SJCRH30 (cell line): Measurements from ENCODE around the gene CACNA1B. TPM values are rescaled to one million over a fixed set of nuclear protein-coding genes. Genes with fewer than 3 reads are reported as not detected.
A peak's percentile ranks its signal among the peaks of the same experiment; 100 is the strongest.
"Not testable (repeated sequence)": the region's sequence is repeated elsewhere in the genome, so short reads cannot be mapped to it uniquely, and the experiment has no call there.

Experiments used
- DNase-seq, 2 experiments: peaks; one replicate each; pipeline ENCODE4 v3.0.0-alpha.2; 2015 to 2020
- H3K27ac ChIP-seq: fragments of 250-450 bp; sonication (Bioruptor Pico); 2 replicates; pipeline ENCODE4 v1.5.1; 2020; ENCODE audit warnings: mild to moderate bottlenecking, moderate library complexity
- H3K27me3 ChIP-seq: fragments of 250-450 bp; sonication (Bioruptor Pico); 2 replicates; pipeline ENCODE4 v1.5.1; 2020; ENCODE audit warnings: mild to moderate bottlenecking, moderate library complexity
- H3K36me3 ChIP-seq: fragments of 250-450 bp; sonication (Bioruptor Pico); 2 replicates; pipeline ENCODE4 v1.5.1; 2020; ENCODE audit warnings: mild to moderate bottlenecking, moderate library complexity
- H3K4me1 ChIP-seq: fragments of 250-450 bp; sonication (Bioruptor Pico); 2 replicates; pipeline ENCODE4 v1.5.1; 2020; ENCODE audit warnings: mild to moderate bottlenecking, moderate library complexity
- H3K4me3 ChIP-seq: fragments of 250-450 bp; sonication (Bioruptor Pico); 2 replicates; pipeline ENCODE4 v1.5.1; 2020; ENCODE audit warnings: mild to moderate bottlenecking, moderate library complexity
- H3K9me3 ChIP-seq: fragments of 250-450 bp; sonication (Bioruptor Pico); replicated peaks from 2 replicates; pipeline ENCODE4 v1.5.1; 2020; ENCODE audit warnings: mild to moderate bottlenecking, moderate library complexity
- total RNA-seq: library from RNA; depleted of rRNA; stranded (reverse); fragments of >200 nt; shearing (Covaris generic); gene quantifications from 2 replicates; pipeline ENCODE4 v1.2.3, GENCODE V29; 2014; rRNA removed

CACNA1B gene
- total RNA-seq: 0.02 TPM in 1 of 2 replicates, not detected in the other

DNA sequence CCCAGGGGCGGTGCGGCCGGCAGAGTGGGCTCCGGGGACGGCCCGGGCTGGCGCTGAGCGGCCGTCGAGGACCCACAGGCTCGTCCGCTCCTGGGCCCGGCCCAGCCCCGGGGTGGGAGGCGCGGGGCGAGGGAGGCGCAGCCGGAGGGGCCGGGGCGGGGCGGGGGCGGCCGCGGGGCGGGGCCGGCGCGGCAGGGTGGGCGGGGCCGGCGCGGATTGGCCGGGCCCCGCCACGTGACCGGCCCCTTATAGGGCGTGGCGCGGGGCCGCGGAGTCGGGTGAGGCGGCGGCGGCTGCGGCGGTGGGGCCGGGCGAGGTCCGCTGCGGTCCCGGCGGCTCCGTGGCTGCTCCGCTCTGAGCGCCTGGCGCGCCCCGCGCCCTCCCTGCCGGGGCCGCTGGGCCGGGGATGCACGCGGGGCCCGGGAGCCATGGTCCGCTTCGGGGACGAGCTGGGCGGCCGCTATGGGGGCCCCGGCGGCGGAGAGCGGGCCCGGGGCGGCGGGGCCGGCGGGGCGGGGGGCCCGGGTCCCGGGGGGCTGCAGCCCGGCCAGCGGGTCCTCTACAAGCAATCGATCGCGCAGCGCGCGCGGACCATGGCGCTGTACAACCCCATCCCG, at the start of gene CACNA1B:
Gene CACNA1B (plus strand): TSS at position 277 of the 617 bp plus-strand sequence. CDS start 152 bp downstream, at position 429.
- not testable (repeated sequence) for H3K36me3 ChIP-seq, H3K27me3 ChIP-seq, H3K9me3 ChIP-seq, DNase-seq, H3K27ac ChIP-seq, H3K4me1 ChIP-seq, H3K4me3 ChIP-seq

DNA sequence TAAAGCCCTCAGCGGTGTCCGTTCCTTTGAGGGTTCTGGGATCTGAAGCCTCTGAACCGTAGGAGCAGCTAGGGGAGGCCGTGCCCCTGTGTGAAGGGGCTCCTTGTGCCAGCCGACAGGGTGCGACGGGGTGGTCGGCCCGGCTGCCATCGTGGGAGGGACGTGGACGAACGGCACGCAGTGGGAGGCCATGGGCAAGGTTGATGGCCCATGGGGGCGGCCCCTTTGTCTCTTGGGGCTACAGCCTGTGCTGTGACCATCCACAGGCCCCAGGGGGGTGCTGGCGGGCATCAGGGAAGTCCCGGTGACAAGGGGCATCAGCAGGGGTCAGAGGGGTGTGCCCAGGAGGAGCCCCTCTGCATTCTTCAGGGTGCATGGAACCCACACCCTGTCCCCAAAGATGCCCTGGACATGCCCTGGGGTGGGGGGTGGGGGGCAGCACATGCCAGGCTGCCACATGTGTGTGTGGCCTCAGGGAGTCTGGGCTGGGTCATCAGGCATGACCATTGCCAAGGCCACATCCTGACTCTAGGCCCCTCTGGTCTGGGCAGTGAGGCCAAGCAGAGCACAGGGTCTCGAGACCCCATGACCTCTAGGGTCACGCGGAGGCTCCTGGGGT, 49.6 kb upstream of the CACNA1B start:
- Histone ChIP-seq H3K9me3 (peaks cover 3% of the 10 kb centered on the region; the same call in 1 of the 2 replicates), H3K36me3 (peaks cover 36% of the 10 kb centered on the region), H3K27ac (no peak overlapping the region), H3K4me1 (no peaks in the 10 kb centered on the region), H3K4me3 (no peak overlapping the region), H3K27me3 (no peaks in the 10 kb centered on the region)
- no peak for DNase-seq

DNA sequence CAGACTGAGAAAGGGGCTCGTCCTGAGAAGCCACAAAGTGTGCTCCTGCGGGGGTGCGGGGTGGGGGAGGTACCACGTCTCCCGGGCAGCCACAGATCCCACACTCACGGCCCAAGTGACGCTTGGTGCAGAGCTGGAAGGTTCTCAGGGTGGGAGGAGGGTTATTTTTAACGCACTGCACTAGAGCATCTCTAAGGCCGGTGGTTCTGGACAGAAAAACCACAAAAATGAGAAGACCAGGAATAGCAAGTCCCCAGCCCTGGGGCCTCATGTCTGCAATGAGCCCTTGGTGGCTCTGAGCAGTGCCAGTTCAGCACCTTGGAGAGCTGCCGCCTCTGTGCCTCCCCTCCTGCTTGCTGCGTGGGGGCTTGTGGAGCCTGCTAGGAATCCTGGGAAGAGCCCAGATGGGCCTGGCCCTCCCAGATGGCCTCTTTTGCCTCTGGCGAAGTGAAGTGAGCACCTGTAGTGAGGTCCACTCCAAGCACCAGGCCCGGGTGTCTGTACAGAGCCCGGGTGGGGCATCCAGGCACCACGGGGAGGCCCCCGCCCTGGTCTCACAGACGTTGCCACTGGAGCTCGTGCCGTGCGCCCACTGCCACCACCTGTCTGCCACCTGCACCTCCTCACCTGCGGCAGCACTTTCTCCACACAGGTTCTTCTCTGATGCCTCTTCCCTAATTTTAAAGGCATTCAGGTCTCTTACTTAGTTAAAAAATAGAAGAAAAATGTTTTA, 48.9 kb upstream of the CACNA1B start:
- H3K27ac ChIP-seq: no peak overlapping the region
- peak; percentile 67 to 75 for DNase-seq
- no peaks in the 10 kb centered on the region for H3K4me1 ChIP-seq
- H3K4me3 ChIP-seq: no peak overlapping the region
- peaks cover 43% of the 10 kb centered on the region for H3K36me3 ChIP-seq
- peaks cover 3% of the 10 kb centered on the region; the same call in 1 of the 2 replicates for H3K9me3 ChIP-seq
- no peaks in the 10 kb centered on the region for H3K27me3 ChIP-seq

DNA sequence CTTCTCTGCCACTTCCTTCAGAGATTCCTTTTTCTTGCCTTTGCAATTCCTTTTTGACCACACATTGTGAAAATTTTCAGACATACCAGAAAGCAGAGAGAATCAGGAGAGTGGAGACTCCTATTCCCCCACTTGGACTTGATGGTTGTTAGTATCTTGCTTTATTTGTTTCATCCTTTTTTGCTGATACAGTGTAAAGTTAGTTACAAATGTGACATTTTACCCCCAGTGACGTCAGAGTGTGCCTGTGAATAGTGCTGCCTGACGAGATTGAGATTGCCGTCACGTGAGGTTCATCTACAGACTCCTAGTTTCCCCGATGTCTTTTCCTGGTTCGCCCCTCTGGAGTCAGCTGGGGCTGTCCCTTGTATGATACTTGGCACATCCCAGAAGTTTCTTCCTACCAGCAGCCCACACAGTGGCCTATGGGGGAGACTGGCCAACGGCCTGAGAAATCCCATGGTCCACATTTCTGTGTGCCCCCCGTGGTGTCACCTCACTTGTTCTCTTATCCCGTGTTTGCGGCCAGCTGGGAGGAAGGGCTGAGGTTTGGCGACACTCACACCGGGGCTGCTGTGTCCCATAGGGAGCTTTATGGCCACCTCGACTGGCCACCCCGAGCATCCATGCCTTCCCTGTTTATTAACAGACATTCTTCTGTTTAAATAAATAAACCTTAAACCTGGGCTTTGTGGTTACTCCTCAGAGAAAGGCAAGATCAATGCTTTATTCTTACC, 48.2 kb upstream of the CACNA1B start:
- Histone ChIP-seq H3K9me3 (peaks cover 3% of the 10 kb centered on the region; the same call in 1 of the 2 replicates), H3K36me3 (peaks cover 47% of the 10 kb centered on the region), H3K4me3 (no peak overlapping the region), H3K4me1 (no peaks in the 10 kb centered on the region), H3K27me3 (no peaks in the 10 kb centered on the region), H3K27ac (no peak overlapping the region)
- DNase-seq: peak; percentile 24 to 42

DNA sequence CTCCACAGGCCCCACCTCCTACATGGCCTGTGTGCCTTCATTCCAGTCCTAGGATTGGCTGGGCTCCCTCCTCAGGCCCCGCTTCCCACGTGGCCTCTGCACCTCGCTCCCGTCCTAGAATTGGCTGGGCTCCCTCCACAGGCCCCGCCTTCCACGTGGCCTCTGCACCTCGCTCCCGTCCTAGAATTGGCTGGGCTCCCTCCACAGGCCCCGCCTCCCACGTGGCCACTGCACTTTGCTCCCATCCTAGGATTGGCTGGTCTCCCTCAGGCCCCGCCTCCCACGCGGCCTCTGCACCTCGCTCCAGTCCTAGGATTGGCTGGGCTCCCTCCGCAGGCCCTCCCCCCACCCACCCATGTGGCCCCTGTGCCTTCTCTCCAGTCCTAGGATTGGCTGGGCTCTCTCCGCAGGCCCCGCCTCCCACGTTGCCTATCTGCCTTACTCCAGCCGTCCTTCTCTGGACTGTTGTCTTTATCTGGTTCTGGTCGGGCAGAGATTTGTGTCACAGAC, 45.3 kb upstream of the CACNA1B start:
- H3K27me3 ChIP-seq: no peaks in the 10 kb centered on the region
- peaks cover 8% of the 10 kb centered on the region for H3K4me1 ChIP-seq
- no peak overlapping the region for H3K4me3 ChIP-seq
- no peak for DNase-seq
- H3K36me3 ChIP-seq: peaks cover 30% of the 10 kb centered on the region
- H3K27ac ChIP-seq: no peak overlapping the region
- no peaks in the 10 kb centered on the region for H3K9me3 ChIP-seq

DNA sequence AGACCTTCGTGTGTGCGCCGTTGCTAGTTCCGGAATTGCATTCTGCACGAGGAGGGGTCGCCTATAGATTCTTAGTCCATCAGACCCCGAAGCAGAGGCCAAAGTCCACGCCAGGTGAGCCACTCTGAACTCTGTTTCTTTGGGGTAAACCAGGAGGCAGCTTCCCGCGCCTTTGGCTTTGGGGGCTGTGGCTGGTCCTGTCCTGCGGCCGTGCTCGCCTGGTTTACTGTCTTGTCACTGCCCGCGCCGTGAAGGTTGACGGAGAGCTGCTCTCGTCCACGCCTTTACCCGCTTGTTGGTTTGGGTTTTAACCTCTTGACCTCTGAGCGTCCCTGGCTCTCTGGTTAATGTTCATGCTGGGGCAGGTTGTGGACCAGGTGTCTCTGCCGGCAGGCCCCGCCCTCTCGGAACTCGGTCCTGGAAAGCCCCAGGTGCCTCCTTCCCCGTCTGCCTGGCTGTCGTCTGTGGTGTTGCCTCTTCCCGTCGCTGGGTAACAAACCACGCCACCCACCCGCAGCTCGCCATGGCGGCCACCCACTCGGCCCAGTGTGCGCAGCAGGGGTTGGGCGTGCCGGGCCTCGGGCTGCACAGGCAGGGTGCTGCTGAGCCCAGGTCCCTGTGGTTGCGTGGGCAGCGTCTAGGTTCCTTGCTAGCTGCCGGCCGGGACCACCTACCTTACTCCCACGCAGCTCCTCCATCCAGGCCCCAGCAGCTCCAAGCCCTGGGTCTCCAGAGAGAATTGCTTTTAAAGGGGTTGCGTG, 44.6 kb upstream of the CACNA1B start:
- H3K27me3 ChIP-seq: no peaks in the 10 kb centered on the region
- H3K9me3 ChIP-seq: no peaks in the 10 kb centered on the region
- DNase-seq: no peak
- peaks cover 28% of the 10 kb centered on the region for H3K36me3 ChIP-seq
- no peak overlapping the region for H3K27ac ChIP-seq
- peaks cover 9% of the 10 kb centered on the region for H3K4me1 ChIP-seq
- H3K4me3 ChIP-seq: no peak overlapping the region

DNA sequence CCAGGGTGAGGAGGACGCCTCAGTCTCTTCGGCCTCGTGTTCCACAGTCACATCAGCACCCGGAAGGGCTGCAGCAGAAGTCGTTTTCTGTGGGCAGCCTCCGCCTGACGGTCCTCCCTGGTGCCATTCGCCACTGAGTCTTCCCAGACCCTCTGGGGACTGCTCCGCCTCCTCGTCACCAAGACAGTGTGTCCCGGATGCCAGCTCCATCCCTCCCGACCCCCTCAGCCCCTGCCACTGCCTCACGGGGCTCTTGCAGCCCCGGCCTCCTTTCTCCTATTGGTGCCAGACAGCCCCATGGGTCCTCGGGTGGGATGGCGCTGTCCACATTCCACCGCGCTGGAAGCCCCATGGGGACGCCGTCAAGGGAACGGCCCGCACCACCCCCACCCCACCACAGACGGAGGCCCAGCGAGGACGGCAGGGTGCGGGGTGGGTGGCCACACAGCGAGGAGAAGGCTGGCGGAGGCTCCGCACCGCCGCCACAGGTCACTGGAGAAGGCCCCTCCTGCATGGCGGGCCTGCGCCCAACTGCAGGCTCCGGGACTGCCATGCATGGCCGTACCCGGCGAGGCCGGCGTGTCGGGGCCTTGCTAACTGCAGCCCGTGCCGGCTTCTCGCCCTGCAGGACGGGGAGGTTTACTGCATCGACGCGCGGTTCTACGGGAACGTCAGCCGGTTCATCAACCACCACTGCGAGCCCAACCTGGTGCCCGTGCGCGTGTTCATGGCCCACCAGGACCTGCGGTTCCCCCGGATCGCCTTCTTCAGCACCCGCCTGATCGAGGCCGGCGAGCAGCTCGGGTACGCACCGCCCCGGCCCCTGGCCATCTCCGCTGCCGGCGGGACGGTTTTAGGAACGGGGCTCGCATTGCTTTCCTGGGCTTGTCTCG, 43.6 kb upstream of the CACNA1B start:
- no peak overlapping the region for H3K4me3 ChIP-seq
- peaks cover 28% of the 10 kb centered on the region for H3K36me3 ChIP-seq
- no peaks in the 10 kb centered on the region for H3K9me3 ChIP-seq
- H3K4me1 ChIP-seq: peaks cover 9% of the 10 kb centered on the region
- no peak overlapping the region for H3K27ac ChIP-seq
- no peaks in the 10 kb centered on the region for H3K27me3 ChIP-seq
- DNase-seq: no peak

DNA sequence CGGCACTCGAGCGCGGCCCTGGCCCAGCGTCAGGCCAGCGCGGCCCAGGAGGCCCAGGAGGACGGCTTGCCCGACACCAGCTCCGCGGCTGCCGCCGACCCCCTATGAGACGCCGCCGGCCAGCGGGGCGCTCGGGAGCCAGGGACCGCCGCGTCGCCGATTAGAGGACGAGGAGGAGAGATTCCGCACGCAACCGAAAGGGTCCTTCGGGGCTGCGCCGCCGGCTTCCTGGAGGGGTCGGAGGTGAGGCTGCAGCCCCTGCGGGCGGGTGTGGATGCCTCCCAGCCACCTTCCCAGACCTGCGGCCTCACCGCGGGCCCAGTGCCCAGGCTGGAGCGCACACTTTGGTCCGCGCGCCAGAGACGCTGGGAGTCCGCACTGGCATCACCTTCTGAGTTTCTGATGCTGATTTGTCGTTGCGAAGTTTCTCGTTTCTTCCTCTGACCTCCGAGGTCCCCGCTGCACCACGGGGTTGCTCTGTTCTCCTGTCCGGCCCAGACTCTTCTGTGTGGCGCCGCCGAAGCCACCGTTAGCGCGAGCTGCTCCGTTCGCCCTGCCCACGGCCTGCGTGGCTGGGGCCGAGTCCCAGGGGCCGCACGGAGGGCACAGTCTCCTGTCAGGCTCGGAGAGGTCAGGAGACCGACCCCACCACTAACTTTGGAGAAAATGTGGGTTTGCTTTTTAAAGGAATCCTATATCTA, 42.6 kb upstream of the CACNA1B start:
- Histone ChIP-seq H3K36me3 (peaks cover 26% of the 10 kb centered on the region), H3K27ac (no peak overlapping the region), H3K27me3 (no peaks in the 10 kb centered on the region), H3K4me1 (peaks cover 9% of the 10 kb centered on the region), H3K4me3 (no peak overlapping the region), H3K9me3 (no peaks in the 10 kb centered on the region)
- DNase-seq: no peak

DNA sequence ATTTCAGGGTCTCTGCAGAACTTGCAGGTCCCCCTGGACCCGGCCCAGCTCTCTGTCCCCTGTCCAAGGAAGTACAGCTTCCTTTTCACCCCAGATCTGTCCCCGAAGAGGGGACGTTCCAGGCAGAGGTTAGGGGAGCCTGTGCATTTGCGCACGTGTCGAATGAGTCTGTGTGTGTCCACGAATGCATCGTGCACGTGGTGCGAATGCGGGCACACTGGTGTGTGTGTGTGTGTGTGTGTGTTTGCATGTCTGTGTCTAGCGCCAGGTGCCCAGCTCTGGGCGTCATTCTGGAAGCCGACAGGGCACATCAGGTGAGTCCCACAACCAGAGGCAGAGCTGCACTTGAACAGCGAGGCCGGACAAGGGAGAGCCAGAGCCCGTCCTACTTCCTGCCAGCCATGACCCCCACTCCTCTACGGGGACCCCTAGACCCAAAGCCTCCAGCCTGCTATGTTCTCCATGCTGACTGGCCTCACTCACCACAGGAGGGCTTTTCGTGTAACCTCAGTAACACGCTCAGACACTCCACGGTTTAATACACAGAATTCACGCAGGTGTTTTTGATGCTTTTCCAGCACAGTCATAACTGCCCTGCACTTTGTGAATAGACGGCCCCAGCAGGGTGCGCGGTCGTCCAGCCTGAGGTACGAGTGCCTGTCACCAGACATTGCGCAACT, 41.3 kb upstream of the CACNA1B start:
- no peaks in the 10 kb centered on the region for H3K27me3 ChIP-seq
- no peak overlapping the region for H3K27ac ChIP-seq
- H3K9me3 ChIP-seq: no peaks in the 10 kb centered on the region
- no peak for DNase-seq
- peaks cover 9% of the 10 kb centered on the region for H3K4me1 ChIP-seq
- H3K4me3 ChIP-seq: no peak overlapping the region
- H3K36me3 ChIP-seq: peaks cover 26% of the 10 kb centered on the region

DNA sequence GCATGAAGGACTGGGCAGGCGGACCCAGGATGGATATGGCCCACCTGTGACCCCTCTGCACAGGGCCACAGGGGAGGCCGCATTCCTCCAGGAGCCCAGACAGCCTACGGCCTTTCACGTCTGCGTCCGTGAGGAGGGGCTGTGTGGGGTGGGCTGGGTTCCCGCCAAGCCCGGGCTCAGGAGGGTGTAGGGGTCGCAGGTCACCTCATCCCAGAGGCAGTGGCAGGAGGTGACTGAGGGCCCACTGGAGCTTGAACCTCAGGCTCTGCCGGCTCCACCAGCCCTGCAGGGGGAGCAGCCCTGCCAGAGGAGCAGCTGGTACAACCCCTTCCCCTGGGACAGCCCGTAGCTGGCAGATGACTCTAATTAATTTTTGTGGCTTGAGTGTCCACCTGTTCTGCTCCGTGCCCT, 40.7 kb upstream of the CACNA1B start:
- Histone ChIP-seq H3K36me3 (peaks cover 26% of the 10 kb centered on the region), H3K4me3 (no peak overlapping the region), H3K27me3 (no peaks in the 10 kb centered on the region), H3K4me1 (peaks cover 9% of the 10 kb centered on the region), H3K27ac (no peak overlapping the region), H3K9me3 (no peaks in the 10 kb centered on the region)
- DNase-seq: peak; percentile 75

DNA sequence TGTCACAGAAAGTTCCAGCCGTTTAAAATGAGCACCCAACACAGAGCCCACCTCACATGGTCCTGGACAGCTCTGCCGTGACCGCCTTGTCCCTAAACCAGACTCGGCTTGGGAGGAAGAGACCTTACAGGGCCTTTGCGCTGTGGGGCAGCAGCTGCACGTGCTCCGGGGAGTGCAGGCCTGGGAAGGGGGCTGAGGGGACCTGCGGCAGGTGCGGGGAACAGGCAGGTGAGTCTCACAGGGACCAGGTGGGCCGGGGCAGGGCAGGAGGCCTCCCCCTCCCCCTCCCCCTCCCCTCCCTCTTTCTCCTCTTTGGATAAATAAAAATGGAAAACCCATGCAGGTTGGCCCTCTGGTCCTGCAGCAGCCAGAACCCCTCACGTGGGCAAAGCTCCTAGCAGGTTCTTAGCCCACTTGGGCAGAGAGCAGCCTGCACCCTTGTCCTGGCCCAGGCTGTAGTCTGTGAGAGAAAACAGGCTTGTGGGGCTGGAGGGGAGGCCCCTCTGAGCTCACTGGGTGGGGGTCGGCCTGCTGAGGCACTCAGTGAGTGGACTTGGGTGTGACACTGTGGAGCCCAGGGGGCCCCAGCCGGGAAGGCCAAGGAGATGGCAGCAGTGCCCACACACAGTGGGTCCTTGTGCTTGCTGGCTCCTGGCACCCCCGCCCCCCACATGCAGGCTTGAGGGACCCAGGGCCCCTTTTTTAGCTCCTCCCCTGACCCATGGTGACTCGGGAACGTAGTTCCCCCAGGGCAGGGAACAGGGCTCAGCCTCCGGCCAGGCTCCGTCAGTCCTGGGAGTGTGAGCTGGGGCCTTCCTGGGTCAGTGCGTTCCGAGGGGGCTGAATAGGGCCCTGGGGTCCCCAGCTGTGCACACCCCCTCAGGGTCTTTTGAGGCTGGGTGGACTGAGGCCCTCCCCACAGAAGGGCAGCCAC, 40.0 kb upstream of the CACNA1B start:
- Histone ChIP-seq H3K4me3 (no peak overlapping the region), H3K9me3 (no peaks in the 10 kb centered on the region), H3K27ac (no peak overlapping the region), H3K36me3 (peaks cover 24% of the 10 kb centered on the region), H3K4me1 (peaks cover 9% of the 10 kb centered on the region), H3K27me3 (no peaks in the 10 kb centered on the region)
- DNase-seq: no peak
